CD1c-positive myeloid dendritic cell (primary cell): ENCODE results near the gene GIPC1.
A peak's percentile ranks its signal among the peaks of the same experiment; 100 is the strongest.

Experiments
- DNase-seq: peaks from one replicate; pipeline ENCODE4 v3.0.0-alpha.2; 2016; ENCODE audit errors: extremely low spot score

Gene GIPC1

GRCh38 chr19:14494910-14495671 lies 836 bp downstream of the GIPC1 start:
- no peak for DNase-seq

DNA sequence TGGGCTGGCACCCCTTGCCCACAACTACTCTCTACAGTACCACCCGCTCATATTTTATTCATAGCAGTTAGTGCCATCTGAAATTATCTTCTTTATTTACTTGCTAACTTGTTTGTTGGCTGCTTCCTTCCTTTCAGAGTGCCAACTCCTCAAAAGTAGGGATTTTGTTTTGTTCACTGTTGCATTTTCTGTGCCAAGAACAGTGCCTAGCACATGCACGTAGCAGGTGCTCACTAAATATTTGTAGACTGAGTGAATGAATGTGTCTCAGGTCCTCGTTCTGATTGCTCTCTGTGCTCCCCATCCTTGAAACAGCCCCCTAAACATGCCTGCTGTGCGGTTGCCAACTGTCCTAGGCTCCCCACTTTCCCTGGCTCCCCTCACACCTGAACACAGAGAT lies 1.5 kb downstream of the GIPC1 start:
- no peak for DNase-seq

DNA sequence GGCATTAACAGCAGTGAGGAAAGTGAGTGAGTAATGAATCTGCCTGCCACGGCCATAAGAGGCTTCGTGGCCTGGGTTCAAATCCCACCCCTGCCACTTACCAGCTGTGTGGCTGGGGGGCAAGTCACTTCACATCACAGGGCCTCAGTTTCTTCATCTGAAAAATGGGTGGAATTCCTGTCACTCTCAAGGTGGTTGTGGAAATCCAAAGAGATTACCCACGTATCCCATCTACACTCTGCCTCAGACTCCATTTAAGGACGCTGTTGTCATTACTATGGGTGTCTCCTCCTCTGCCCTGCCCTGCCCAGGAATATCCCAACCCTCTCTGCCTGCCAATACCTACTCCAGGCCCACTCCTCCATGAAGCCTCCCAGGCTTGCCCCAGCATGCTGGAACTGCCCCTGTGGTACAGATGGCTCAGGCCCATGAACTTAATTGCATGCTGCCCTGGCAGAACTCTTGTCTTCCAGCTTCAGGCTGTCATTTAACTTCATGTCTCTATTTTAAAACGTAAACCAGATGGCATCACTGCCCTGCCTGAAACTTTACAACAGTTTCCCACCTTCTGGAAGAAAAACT lies 3.1 kb downstream of the GIPC1 start:
- no peak for DNase-seq

- no peak for DNase-seq
Observed at GRCh38 chr19:14487370-14488125, 8.4 kb downstream of the GIPC1 start.

- no peak for DNase-seq
Observed at GRCh38 chr19:14482172-14482941, 13.6 kb downstream of the GIPC1 start.

GRCh38 chr19:14480700-14481079 lies 15.2 kb downstream of the GIPC1 start:
- no peak for DNase-seq

DNA sequence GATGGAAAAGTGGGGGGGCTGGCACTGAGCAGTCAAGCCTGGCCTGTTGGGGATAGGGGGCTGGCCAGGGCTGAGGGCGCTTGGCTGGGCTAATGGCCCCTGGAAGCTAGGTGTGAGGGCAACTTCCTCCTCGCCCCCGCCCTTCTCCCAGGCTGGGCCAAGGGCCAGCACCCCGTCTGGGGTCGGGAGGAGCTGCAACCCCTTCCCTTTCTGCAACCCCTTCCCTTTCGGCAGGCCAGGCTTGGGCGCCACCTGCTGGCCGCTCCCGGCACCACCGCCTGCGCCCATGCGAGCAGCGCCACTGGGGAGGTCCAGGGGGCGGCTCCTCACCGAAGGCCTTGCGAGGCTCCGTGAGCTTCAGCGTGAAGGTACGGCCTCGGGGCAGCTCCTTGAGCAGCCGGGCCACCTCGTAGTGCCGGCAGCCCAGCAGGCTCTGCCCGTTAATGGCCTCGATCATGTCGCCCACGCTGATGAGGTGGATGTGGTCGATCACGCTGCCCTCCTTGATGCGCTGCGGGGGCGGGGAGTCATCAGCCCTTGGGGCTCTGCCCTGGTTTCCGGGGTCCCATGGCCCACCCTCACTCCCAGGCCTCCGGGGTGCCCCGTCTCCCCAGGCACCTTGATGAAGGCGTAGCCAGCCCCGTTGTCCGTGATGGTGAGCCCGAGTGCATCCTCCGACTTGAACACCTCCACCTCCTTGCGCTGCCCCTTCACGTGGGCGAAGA lies 15.8 kb downstream of the GIPC1 start:
- DNase-seq: peak; percentile 77

DNA sequence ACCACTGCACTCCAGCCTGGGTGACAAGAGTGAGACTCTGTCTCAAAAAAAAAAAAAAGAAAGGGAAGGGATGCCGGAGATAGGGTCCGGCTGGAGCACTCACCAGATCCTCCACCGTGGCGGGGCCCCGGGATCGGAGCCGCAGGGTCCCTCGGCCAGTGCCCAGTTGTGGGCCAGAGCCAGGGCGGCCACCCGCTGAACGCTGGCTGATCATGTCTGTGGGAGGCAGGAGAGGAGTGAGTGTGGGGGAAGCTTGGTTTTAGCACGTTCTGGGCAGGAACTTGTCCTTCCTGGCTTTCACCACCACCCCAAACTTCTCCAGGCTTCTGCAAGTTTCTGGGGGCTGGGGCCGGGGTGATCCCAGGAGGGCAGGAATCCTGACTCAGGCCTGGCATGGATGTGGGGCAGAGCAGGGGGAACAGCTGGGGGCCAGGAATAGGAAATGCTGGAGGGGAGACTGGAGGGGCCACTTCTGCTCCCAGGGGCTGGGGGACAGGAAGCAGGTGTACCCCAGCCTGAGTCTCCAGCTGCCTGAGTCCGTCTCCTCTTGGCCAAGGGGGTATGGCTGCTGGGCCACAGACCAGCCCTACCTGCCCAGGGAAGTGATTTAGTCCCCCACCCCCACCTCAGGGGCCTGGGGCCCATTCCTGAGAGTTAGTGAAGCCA lies 16.5 kb downstream of the GIPC1 start:
- DNase-seq: no peak

DNA sequence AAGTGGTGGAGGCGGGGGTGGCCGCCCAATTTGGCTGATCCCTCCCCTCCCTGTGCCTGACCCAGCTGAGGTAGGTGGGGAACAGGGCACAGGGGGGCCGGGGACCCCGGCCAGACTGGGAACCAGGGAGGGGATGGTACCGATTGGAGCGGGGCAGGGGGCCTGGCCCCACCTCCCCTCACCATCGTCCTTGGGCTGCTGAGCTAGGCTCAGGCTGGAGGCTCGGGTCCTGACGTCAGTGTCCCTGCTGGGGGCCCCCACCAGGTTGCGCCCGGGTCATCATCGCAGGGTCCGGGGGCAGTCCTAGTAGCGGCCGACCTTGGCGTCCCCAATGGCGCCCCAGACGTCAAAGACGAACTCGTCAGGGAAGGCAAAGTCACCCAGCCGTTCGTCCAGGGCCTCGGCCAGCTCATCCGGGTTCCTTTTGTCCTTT lies 17.8 kb downstream of the GIPC1 start:
- no peak for DNase-seq

DNA sequence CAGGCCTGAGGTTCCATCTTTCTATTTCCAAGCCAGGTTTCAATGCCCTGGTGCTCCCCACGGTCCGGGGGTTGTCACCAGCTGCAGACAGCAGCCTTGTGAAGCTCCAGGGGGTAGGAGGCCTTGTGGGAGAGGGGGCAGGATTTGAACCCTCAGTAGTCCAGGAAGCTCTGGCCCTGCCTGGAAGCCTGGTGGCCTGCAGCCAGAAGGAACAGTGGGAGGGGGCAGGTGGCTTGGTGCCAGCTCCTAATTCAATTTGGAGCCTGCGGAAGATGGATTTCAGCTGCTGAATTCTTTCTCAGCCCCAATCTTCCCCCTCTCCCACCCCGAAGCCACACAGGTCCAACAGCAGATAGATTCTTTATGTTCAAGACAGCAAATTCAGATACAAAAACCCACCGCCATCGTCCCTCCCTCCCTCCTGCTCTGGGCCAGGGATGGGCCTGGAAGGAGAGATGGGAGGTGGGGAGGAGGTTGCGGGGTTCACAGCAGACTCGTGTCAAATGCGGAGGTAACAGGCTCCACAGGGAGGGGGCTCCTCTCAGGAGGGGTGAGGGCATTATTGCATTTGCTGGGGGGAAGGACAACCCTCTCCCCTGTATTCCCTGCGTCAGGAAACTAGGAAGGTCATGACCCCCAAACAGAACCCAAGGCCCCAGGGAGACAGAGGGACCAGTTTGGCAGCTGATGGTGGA lies 18.4 kb downstream of the GIPC1 start:
- no peak for DNase-seq

GRCh38 chr19:14476673-14477401 lies 19.1 kb downstream of the GIPC1 start:
- peak; percentile 53 for DNase-seq

DNA sequence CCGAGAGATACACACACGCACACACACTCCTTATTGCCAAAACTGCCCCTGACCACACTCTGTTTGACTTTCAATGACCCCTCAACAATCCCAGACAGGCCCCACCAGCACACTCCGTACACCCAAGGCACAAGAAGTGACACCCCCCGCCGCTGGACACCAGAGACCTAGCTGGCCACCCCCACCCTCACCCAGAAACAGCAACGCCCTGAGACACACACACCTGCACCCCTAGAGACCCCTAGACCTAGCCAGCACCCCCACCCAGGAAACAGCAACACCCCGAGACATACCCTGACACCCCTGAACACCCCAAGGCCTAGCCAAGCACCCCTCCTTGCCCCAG lies 19.6 kb downstream of the GIPC1 start:
- DNase-seq: no peak

- DNase-seq: peak; percentile 36
Observed at GRCh38 chr19:14475251-14476073, 20.5 kb downstream of the GIPC1 start, which contains the start of gene PTGER1. Gene PTGER1, minus strand, starts transcription at chr19:14475354. Its CDS starts 1,034 bp downstream, at chr19:14474320.

DNA sequence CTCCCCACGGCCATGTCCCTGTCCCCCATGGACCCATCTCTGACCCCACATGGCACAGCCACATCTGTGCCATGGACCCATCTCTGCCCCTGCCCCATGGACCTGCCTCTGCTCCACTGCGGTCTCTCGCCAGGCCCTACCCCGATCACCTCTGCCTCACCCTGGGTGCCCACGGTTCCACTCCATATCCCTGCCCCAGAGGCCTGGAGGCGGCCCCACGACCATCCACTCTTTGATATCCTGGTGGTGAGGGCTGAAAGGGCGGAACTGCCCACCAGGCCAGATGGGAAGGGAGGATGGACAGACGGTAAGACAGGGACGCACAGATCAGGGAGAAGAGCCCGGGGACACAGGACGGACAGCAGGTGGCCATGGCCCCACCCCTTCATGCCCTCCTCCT lies 21.1 kb downstream of the GIPC1 start:
- DNase-seq: no peak

- no peak for DNase-seq
Observed at GRCh38 chr19:14473978-14474578, 21.8 kb downstream of the GIPC1 start.

DNA sequence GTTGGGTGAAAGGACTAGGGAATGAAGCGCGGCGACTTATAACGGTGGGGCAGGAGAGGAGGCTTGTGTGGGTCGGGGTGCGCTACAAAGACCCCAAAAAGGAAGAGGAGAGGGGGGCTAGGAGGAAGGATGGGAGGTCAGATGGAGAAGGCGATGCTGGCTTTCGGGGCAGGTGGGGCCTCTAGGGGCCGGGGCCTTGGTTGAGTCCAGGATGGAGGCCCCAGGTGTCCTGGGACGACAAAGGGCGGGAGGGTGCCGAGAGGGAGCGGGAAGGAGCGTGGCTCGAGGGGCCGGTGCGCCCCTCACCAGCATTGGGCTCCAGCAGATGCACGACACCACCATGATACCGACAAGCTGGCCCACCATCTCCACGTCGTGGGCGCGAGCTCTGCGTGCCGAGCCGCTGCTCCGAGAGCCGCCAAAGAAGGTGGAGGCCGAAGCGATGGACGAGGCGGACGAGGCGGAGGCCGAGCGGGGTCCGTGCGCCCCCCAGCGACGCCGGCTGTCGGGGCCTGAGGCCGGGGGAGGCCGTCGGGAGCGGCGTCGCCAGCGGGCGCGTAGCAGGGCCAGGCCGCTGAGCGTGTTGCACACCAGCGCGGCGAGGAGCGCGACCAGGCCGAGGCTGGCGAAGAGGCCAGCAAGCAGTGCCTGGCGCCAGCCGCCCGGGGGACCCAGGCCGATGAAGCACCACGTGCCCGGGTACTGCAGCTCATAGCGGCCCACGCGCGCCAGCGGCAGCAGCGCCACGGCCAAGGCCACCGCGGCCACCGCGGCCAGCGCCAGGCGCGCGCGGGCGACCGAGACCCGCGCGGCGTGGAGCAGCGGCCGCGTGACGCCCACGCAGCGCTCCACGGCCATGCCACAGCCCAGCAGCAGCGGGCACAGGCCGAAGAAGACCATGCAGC lies 22.6 kb downstream of the GIPC1 start:
- peak; percentile 42 for DNase-seq
